ENCODE data around the gene PCMTD2. TPM values are rescaled to one million over a fixed set of nuclear protein-coding genes. Genes with fewer than 3 reads are reported as not detected.

PCMTD2 gene
- polyA plus RNA-seq, 3 donors: 26.5 to 49.1 (median 27.6) TPM

GRCh38 chr20:64236137-64237088, 19.1 kb upstream of the PCMTD2 start:
- DNase-seq: no peak
- Histone ChIP-seq H3K36me3 (replicated peaks in 1 of 2; ENCODE audit: control insufficient read depth in 1 of 2, insufficient read depth in 2 of 2, low read length in 2 of 2) (no peaks in the 10 kb centered on the region), H3K4me2 (replicated peaks; ENCODE audit: extremely low read depth, low read length, poor library complexity, severe bottlenecking) (no peak overlapping the region), H3K27ac (ENCODE audit: low read depth in 1 of 2, low read length in 2 of 2) (no peak overlapping the region), H3K4me3 (replicated peaks in 1 of 3; ENCODE audit: low read depth in 2 of 3, low read length in 3 of 3) (no peak overlapping the region), H3K9ac (ENCODE audit: insufficient read depth, low read length, poor library complexity, severe bottlenecking) (no peak overlapping the region), H3K9me3 (replicated peaks in 1 of 2; ENCODE audit: control insufficient read depth in 1 of 2, insufficient read depth in 1 of 2, low read length in 2 of 2) (no peaks in the 10 kb centered on the region), H2AFZ (ENCODE audit: insufficient read depth, low read depth, low read length, poor library complexity, severe bottlenecking) (no peak overlapping the region), H3K79me2 (ENCODE audit: insufficient read depth, low read length) (no peaks in the 10 kb centered on the region), H4K20me1 (ENCODE audit: insufficient read depth, low read length) (no peaks in the 10 kb centered on the region), H3K27me3 (ENCODE audit: control insufficient read depth in 2 of 2, insufficient read depth in 2 of 2, low read length in 2 of 2) (no peaks in the 10 kb centered on the region), H3K4me1 (ENCODE audit: control insufficient read depth in 1 of 2, insufficient read depth in 2 of 2, low read length in 2 of 2) (no peaks in the 10 kb centered on the region)
- intact Hi-C loops (cut with micrococcal nuclease): no loop called here
- Mint-ChIP-seq H3K4me3 (no peak overlapping the region), H3K36me3 (no peaks in the 10 kb centered on the region), H3K9me3 (peaks cover 0 to 6% (median 2%) of the 10 kb centered on the region in 7 donors), H3K27ac (no peak overlapping the region), H3K27me3 (ENCODE audit: low read depth in 3 of 3) (peaks cover 0 to 3% (median 0%) of the 10 kb centered on the region in 3 donors), H3K4me1 (peaks cover 5% of the 10 kb centered on the region)
- 97% methylated on average over 18 of the region's 27 CpGs for WGBS (ENCODE audit: insufficient coverage)
- TF ChIP-seq, protein P1, sequence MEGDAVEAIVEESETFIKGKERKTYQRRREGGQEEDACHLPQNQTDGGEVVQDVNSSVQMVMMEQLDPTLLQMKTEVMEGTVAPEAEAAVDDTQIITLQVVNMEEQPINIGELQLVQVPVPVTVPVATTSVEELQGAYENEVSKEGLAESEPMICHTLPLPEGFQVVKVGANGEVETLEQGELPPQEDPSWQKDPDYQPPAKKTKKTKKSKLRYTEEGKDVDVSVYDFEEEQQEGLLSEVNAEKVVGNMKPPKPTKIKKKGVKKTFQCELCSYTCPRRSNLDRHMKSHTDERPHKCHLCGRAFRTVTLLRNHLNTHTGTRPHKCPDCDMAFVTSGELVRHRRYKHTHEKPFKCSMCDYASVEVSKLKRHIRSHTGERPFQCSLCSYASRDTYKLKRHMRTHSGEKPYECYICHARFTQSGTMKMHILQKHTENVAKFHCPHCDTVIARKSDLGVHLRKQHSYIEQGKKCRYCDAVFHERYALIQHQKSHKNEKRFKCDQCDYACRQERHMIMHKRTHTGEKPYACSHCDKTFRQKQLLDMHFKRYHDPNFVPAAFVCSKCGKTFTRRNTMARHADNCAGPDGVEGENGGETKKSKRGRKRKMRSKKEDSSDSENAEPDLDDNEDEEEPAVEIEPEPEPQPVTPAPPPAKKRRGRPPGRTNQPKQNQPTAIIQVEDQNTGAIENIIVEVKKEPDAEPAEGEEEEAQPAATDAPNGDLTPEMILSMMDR (IDR thresholded peaks at IDR 0.05): no peak

DNA sequence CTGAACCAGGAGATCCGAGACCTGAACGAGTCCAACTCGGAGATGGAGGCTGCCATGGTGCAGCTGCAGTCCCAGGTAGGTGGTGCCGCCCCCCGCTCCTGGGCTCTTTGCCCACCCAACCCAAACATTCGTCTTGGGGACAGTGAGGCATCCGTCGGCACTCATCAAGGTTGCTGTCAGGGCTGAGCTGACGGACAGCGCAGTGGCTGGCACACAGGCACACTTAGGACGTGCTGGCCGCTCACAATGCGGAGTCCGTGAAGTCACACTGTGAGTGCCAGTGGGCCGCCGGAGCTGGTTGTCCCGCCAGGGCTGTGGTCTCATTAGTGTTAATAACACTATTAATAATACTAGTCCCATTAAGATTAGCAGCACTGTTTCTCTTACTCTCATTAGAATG, 18.2 kb upstream of the PCMTD2 start:
- H3K27me3 ChIP-seq (ENCODE audit: control insufficient read depth in 2 of 2, insufficient read depth in 2 of 2, low read length in 2 of 2): no peaks in the 10 kb centered on the region
- WGBS (ENCODE audit: insufficient coverage): 96% methylated on average over 12 of the region's 17 CpGs
- no peaks in the 10 kb centered on the region for H3K4me1 ChIP-seq (ENCODE audit: control insufficient read depth in 1 of 2, insufficient read depth in 2 of 2, low read length in 2 of 2)
- H3K27ac ChIP-seq (ENCODE audit: low read depth in 1 of 2, low read length in 2 of 2): no peak overlapping the region
- H3K79me2 ChIP-seq (ENCODE audit: insufficient read depth, low read length): no peaks in the 10 kb centered on the region
- H3K9me3 ChIP-seq (replicated peaks in 1 of 2; ENCODE audit: control insufficient read depth in 1 of 2, insufficient read depth in 1 of 2, low read length in 2 of 2): no peaks in the 10 kb centered on the region
- H3K9ac ChIP-seq (ENCODE audit: insufficient read depth, low read length, poor library complexity, severe bottlenecking): no peak overlapping the region
- H3K27ac Mint-ChIP-seq: no peak overlapping the region
- TF ChIP-seq, protein P1 (IDR thresholded peaks at IDR 0.05): no peak
- H3K4me2 ChIP-seq (replicated peaks; ENCODE audit: extremely low read depth, low read length, poor library complexity, severe bottlenecking): no peak overlapping the region
- DNase-seq: no peak
- H3K4me3 ChIP-seq (replicated peaks in 1 of 3; ENCODE audit: low read depth in 2 of 3, low read length in 3 of 3): no peak overlapping the region
- no peak overlapping the region for H3K4me3 Mint-ChIP-seq
- H3K27me3 Mint-ChIP-seq (ENCODE audit: low read depth in 3 of 3): peaks cover 0 to 8% (median 3%) of the 10 kb centered on the region in 3 donors
- no peak overlapping the region for H2AFZ ChIP-seq (ENCODE audit: insufficient read depth, low read depth, low read length, poor library complexity, severe bottlenecking)
- H3K4me1 Mint-ChIP-seq: peaks cover 5% of the 10 kb centered on the region
- intact Hi-C loops (cut with micrococcal nuclease): no loop called here
- H3K36me3 Mint-ChIP-seq: no peaks in the 10 kb centered on the region
- H3K9me3 Mint-ChIP-seq: peaks cover 0 to 6% (median 2%) of the 10 kb centered on the region in 7 donors
- H4K20me1 ChIP-seq (ENCODE audit: insufficient read depth, low read length): no peaks in the 10 kb centered on the region
- no peaks in the 10 kb centered on the region for H3K36me3 ChIP-seq (replicated peaks in 1 of 2; ENCODE audit: control insufficient read depth in 1 of 2, insufficient read depth in 2 of 2, low read length in 2 of 2)
